Measurements from ENCODE around the gene PCDHGA11.
"Not testable (repeated sequence)": the region's sequence is repeated elsewhere in the genome, so short reads cannot be mapped to it uniquely, and the experiment has no call there.

- not testable (repeated sequence) for TF ChIP-seq POLR2A (IDR thresholded peaks at IDR 0.05; ENCODE audit: low read length); GATA1 (IDR thresholded peaks at IDR 0.05; ENCODE audit: low read depth, low read length)
Observed at GRCh38 chr5:141387557-141388311, 33.1 kb upstream of the PCDHGA11 start, which contains the start of gene PCDHGB4.
